A549 (cell line): ENCODE results near the gene SLC24A4. TPM values are rescaled to one million over a fixed set of nuclear protein-coding genes. Genes with fewer than 3 reads are reported as not detected.

Experiments used
- ATAC-seq, 2 experiments: fragments of 200-7000 bp in 1 of 2; fragments of >200 bp in 1 of 2; cut with Nextera tagmentation in 1 of 2; cut with Tn5 transposase in 1 of 2; 3 replicates each; pipeline versions ENCODE4 v1.8.0 to v1.9.1; 2018 to 2020; ENCODE audit warnings: mild to moderate bottlenecking in 1 of 2, moderate library complexity in 1 of 2
- CTCF ChIA-PET: fragments of 300-600 bp; sonication (Branson Sonifier 250); formaldehyde crosslinking; extraction: SDS; loops from one replicate; lab custom pipeline; 2021; ENCODE audit warnings: antibody characterized with exemption, inconsistent platforms; lab: Yijun Ruan, JAX
- POLR2A ChIA-PET: fragments of 350-600 bp; formaldehyde crosslinking; extraction: SDS; loops from one replicate; lab custom pipeline; 2021; ENCODE audit warnings: antibody characterized with exemption, inconsistent platforms; lab: Yijun Ruan, JAX
- DNase-seq, 2 experiments: peaks; one replicate each; pipeline versions ENCODE4 v3.0.0 to v3.0.0-alpha.2; 2011 to 2016; ENCODE audit warnings: low read depth in 1 of 2, low spot score in 1 of 2
- FAIRE-seq: peaks from 2 replicates; lab custom pipeline; 2011; peaks lifted over from hg19 to GRCh38; lab: Jason Lieb, UNC
- H3K27ac ChIP-seq, 2 experiments: fragments of >200 bp; sonication (Bioruptor Twin); formaldehyde crosslinking; 3 replicates each; pipeline ENCODE4 v1.5.1; 2016 to 2017
- H3K4me1 ChIP-seq: fragments of >200 bp; sonication (Bioruptor Twin); formaldehyde crosslinking; 3 replicates; pipeline ENCODE4 v1.6.1; 2016
- H3K4me2 ChIP-seq: fragments of >200 bp; sonication (Bioruptor Twin); formaldehyde crosslinking; 3 replicates; pipeline ENCODE4 v1.6.1; 2016
- H3K4me3 ChIP-seq: fragments of >200 bp; sonication (Bioruptor Twin); formaldehyde crosslinking; 3 replicates; pipeline ENCODE4 v1.5.1; 2016
- H3K9me3 ChIP-seq: fragments of >200 bp; sonication (Bioruptor Twin); formaldehyde crosslinking; 3 replicates; pipeline ENCODE4 v1.6.1; 2016
- CBX8 ChIP-seq: fragments of 200-600 bp; sonication (generic); IDR thresholded peaks from 2 replicates; pipeline ENCODE4 v1.6.1; 2016
- CEBPB ChIP-seq, 2 experiments: fragments of >200 bp in 1 of 2; sonication (Bioruptor Twin) in 1 of 2; formaldehyde crosslinking in 1 of 2; IDR thresholded peaks; 2 replicates each; pipeline ENCODE4 v1.6.1; 2012 to 2016
- CTCF ChIP-seq: fragments of >200 bp; sonication (Bioruptor Twin); formaldehyde crosslinking; IDR thresholded peaks from 3 replicates; pipeline ENCODE4 v1.5.1; 2016
- EHF ChIP-seq: fragments of 250-450 bp; sonication (Bioruptor Pico); IDR thresholded peaks from 2 replicates; pipeline ENCODE4 v1.5.0; 2020; ENCODE audit warnings: mild to moderate bottlenecking
- EHMT2 ChIP-seq: fragments of 200-600 bp; sonication (generic); IDR thresholded peaks from 2 replicates; pipeline ENCODE4 v1.6.1; 2016; ENCODE audit warnings: antibody characterized with exemption, low read depth, mild to moderate bottlenecking, moderate library complexity
- ELK1 ChIP-seq: fragments of 150-350 bp; IDR thresholded peaks from 2 replicates; pipeline ENCODE4 v1.6.1; 2014; ENCODE audit warnings: low read depth, mild to moderate bottlenecking, low read length
- FOSL2 ChIP-seq, 2 experiments: fragments of 450-650 bp in 1 of 2; fragments of >200 bp in 1 of 2; sonication (Bioruptor Twin) in 1 of 2; formaldehyde crosslinking; IDR thresholded peaks; 2 replicates each; pipeline versions ENCODE4 v1.5.0 to v1.6.1; 2016 to 2020; ENCODE audit warnings: mild to moderate bottlenecking in 1 of 2, moderate library complexity in 1 of 2
- FOXS1 ChIP-seq: fragments of 250-450 bp; sonication (Bioruptor Pico); IDR thresholded peaks from 2 replicates; pipeline ENCODE4 v1.5.0; 2020; ENCODE audit warnings: mild to moderate bottlenecking, moderate library complexity
- HES2 ChIP-seq: fragments of >200 bp; sonication (Bioruptor Twin); formaldehyde crosslinking; IDR thresholded peaks from 2 replicates; pipeline ENCODE4 v1.6.1; 2016
- HEYL ChIP-seq: fragments of 250-450 bp; sonication (Bioruptor Pico); IDR thresholded peaks from 2 replicates; pipeline ENCODE4 v1.8.0; 2021; ENCODE audit warnings: mild to moderate bottlenecking, moderate library complexity
- HOXB13 ChIP-seq: fragments of 250-450 bp; sonication (Bioruptor Pico); IDR thresholded peaks from 2 replicates; pipeline ENCODE4 v1.5.0; 2020; ENCODE audit warnings: low read depth, mild to moderate bottlenecking, moderate library complexity
- JUN ChIP-seq, 2 experiments: fragments of >200 bp; sonication (Bioruptor Twin); formaldehyde crosslinking; IDR thresholded peaks; 2 replicates in 1 of 2; 3 replicates in 1 of 2; pipeline ENCODE4 v1.6.1; 2016 to 2017
- KDM1A ChIP-seq: fragments of 200-600 bp; sonication (generic); IDR thresholded peaks from 2 replicates; pipeline ENCODE4 v1.6.1; 2016; ENCODE audit warnings: low read depth, mild to moderate bottlenecking
- MYC ChIP-seq: IDR thresholded peaks from 2 replicates; pipeline ENCODE4 v1.6.1; 2012; ENCODE audit warnings: mild to moderate bottlenecking, inconsistent platforms, low read length, improper control_type of control experiment, borderline replicate concordance
- PBX3 ChIP-seq: IDR thresholded peaks from 2 replicates; pipeline ENCODE4 v1.6.1; 2012
- POLR2AphosphoS2 ChIP-seq: conservative IDR thresholded peaks from 2 replicates; pipeline ENCODE4 v1.6.1; 2012; ENCODE audit warnings: low read length, improper control_type of control experiment, inconsistent platforms
- RAD21 ChIP-seq, 2 experiments: fragments of >200 bp in 1 of 2; sonication (Bioruptor Twin) in 1 of 2; formaldehyde crosslinking in 1 of 2; IDR thresholded peaks in 1 of 2; conservative IDR thresholded peaks in 1 of 2; 2 replicates in 1 of 2; 3 replicates in 1 of 2; pipeline ENCODE4 v1.6.1; 2012 to 2018; ENCODE audit warnings: inconsistent platforms in 1 of 2
- RCOR1 ChIP-seq: fragments of 150-350 bp; IDR thresholded peaks from 2 replicates; pipeline ENCODE4 v1.6.1; 2014; ENCODE audit warnings: antibody characterized with exemption, low read length, low read depth
- TFCP2L1 ChIP-seq: fragments of 250-450 bp; sonication (Bioruptor Pico); IDR thresholded peaks from 2 replicates; pipeline ENCODE4 v1.5.0; 2021; ENCODE audit warnings: mild to moderate bottlenecking
- ZC3H11A ChIP-seq: fragments of 450-650 bp; IDR thresholded peaks from 2 replicates; pipeline ENCODE4 v1.6.1; 2014; ENCODE audit warnings: antibody characterized with exemption, mild to moderate bottlenecking
- ZFP36 ChIP-seq: fragments of 450-650 bp; IDR thresholded peaks from 2 replicates; pipeline ENCODE4 v1.6.1; 2014; ENCODE audit warnings: borderline replicate concordance; ENCODE audit not compliant: partially characterized antibody
- ZNF302 ChIP-seq: fragments of 250-450 bp; sonication (Bioruptor Pico); IDR thresholded peaks from 2 replicates; pipeline ENCODE4 v1.9.0; 2021; ENCODE audit warnings: inconsistent platforms, mild to moderate bottlenecking, moderate library complexity
- WGBS: methylation state at CpG from one replicate; pipeline ENCODE4 v1.1.6; 2017; ENCODE audit errors: missing lambda C conversion rate; 5-methylcytosine and 5-hydroxymethylcytosine counted together
- polyA plus RNA-seq, 4 experiments: library from polyadenylated mRNA; depleted of rRNA in 3 of 4; stranded (reverse); fragments of >200 nt; fragmentation: RNase III in 1 of 4; extraction: RNeasy Plus Mini Kit Qiagen cat#74134 plus additional on column Dnase treatment in 1 of 4; gene quantifications; 2 replicates in 3 of 4; 3 replicates in 1 of 4; pipeline ENCODE4 v1.2.3, GENCODE V29; 2011 to 2017
- TF ChIP-seq, protein P1 (sequence below): fragments of 250-450 bp; sonication (Bioruptor Pico); IDR thresholded peaks from 2 replicates; pipeline ENCODE4 v1.5.0; 2021; ENCODE audit warnings: mild to moderate bottlenecking, moderate library complexity, borderline replicate concordance
- TF ChIP-seq, protein P2 (sequence below): fragments of >200 bp; sonication (Bioruptor Twin); formaldehyde crosslinking; IDR thresholded peaks from 3 replicates; pipeline ENCODE4 v1.6.1; 2016
- TF ChIP-seq, protein P3 (sequence below): fragments of 250-450 bp; sonication (Bioruptor Pico); IDR thresholded peaks from 2 replicates; pipeline ENCODE4 v1.5.0; 2020; ENCODE audit warnings: low read depth, mild to moderate bottlenecking, moderate library complexity

The SLC24A4 gene
- polyA plus RNA-seq, 2 of the 4 experiments (the other 2 are of a cell fraction) = 0.05 to 0.19 TPM

DNA sequence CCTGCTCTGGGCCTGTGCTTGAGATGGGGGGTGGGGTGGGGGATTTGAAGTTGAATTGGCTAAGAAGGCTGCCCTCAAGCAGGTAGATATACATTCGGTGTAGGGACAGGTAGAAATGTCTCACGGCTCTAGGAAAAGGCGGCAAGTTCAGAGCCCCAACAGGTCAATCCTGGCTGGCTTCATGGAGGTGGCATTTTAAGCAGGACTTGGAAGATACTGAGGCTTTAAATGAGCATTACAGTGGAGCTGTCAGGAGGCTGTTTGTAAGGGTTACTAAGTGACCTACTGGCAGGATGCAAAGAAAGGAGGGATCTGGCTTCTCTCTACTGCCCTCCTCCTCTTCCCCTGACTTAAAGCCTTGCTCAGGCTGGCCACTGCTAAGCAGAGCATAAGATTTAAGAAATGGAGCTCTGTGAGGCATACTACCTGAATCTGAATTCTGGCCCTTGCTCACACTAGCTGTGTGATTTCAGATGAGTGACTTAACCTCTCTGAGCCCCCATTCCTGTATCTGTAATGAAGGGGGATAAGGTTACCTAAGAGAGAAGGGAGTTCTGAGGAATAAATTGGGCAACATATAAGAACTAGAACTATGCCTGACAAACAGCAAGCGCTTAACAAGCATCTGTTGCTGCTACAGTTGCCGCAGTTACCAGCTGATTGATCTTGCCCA is 61.6 kb downstream of the SLC24A4 start:
- no peak for DNase-seq
- no peaks in the 10 kb centered on the region for H3K4me1 ChIP-seq
- H3K9me3 ChIP-seq = no peaks in the 10 kb centered on the region
- H3K4me2 ChIP-seq = no peak overlapping the region
- no peak for ATAC-seq
- TF ChIP-seq, protein P1, sequence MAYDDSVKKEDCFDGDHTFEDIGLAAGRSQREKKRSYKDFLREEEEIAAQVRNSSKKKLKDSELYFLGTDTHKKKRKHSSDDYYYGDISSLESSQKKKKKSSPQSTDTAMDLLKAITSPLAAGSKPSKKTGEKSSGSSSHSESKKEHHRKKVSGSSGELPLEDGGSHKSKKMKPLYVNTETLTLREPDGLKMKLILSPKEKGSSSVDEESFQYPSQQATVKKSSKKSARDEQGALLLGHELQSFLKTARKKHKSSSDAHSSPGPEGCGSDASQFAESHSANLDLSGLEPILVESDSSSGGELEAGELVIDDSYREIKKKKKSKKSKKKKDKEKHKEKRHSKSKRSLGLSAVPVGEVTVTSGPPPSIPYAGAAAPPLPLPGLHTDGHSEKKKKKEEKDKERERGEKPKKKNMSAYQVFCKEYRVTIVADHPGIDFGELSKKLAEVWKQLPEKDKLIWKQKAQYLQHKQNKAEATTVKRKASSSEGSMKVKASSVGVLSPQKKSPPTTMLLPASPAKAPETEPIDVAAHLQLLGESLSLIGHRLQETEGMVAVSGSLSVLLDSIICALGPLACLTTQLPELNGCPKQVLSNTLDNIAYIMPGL = no peak
- TF ChIP-seq ZFP36 = peak; percentile 78
- TF ChIP-seq, all 56 proteins: peak for 1
- ChIA-PET POLR2A (no interaction called here), CTCF (interaction anchor here (1.1 to 2.0 kb wide), 3 partner anchors 11 to 61 kb away, joined by 3 to 8 read pairs (median 3); no protein-coding TSS in a partner anchor)
- Histone ChIP-seq H3K4me3 (no peak overlapping the region), H3K27ac (no peak overlapping the region)
- WGBS = 79% methylated on average over 5 of the region's 5 CpGs
- no peak for FAIRE-seq

DNA sequence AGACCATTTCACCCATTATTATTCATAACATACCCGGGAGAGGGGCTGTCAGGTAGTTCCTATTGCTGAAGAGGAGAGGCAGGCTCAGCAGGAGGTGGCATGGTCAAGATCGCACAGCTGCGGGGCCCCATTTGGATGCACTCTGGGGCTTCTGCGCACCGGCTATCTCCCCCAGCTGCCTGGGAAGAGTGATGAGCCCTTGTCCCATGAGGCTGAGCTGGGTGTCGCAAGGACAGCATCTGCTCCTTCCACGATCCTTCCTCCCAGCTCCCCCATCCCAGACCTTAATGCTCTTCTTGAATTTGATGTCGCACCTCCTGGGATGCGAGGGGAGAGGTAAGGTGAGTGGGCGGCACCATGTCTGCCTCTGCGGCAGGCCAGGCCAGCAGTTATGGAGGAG is 62.6 kb downstream of the SLC24A4 start:
- H3K9me3 ChIP-seq = no peaks in the 10 kb centered on the region
- ATAC-seq (no peak), FAIRE-seq (no peak), DNase-seq (no peak)
- H3K27ac ChIP-seq = no peak overlapping the region
- 62% methylated on average over 11 of the region's 11 CpGs for WGBS
- ChIA-PET POLR2A (no interaction called here), CTCF (interaction anchor here (0.7 to 1.1 kb wide), 2 partner anchors 11 to 201 kb away, joined by 3 read pairs; no protein-coding TSS in a partner anchor)
- TF ChIP-seq RAD21 (conservative IDR thresholded peaks at IDR 0.05 in 1 of 2, IDR thresholded peaks at IDR 0.05 in 1 of 2) (no peak), MYC (no peak), PBX3 (no peak), EHMT2 (no peak), CTCF (no peak)
- no peak overlapping the region for H3K4me2 ChIP-seq
- no peaks in the 10 kb centered on the region for H3K4me1 ChIP-seq
- no peak overlapping the region for H3K4me3 ChIP-seq

DNA sequence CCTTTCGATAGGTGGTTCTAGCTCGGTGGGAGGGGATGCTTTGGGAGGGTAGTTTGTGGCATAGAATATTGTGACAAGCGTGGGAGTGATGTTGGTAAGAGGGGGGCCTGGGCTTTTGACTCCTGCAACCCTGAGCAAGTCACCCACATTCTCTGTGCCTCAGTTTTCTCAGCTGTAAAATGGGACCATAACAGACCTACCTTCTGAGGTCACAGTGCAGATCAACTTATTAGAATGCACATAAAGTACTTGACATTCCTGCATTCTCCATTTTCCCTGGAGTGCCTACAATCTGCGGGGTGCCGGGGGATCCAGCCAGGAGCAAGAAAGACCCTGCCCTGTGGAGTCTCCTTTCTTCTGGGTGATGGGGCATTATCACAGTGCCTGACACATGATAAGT is 63.2 kb downstream of the SLC24A4 start:
- Histone ChIP-seq H3K4me3 (no peak overlapping the region), H3K27ac (no peak overlapping the region), H3K4me1 (no peaks in the 10 kb centered on the region), H3K9me3 (no peaks in the 10 kb centered on the region), H3K4me2 (no peak overlapping the region)
- DNase-seq = no peak
- WGBS = 66% methylated on average over 5 of the region's 5 CpGs
- FAIRE-seq = no peak
- ATAC-seq = no peak
- ChIA-PET CTCF (no interaction called here), POLR2A (no interaction called here)
- TF ChIP-seq FOSL2 (IDR thresholded peaks at IDR 0.05) (no peak), FOSL2 (CRISPR knock-in tag; IDR thresholded peaks at IDR 0.05) (no peak), ELK1 (no peak), KDM1A (no peak), POLR2AphosphoS2 (no peak), ZFP36 (no peak), JUN (IDR thresholded peaks at IDR 0.05) (no peak), RCOR1 (no peak), HOXB13 (no peak), TFCP2L1 (CRISPR knock-in tag) (no peak), HEYL (no peak), CBX8 (no peak), EHF (CRISPR knock-in tag) (no peak), ZC3H11A (no peak), FOXS1 (no peak), CEBPB (IDR thresholded peaks at IDR 0.05) (no peak), ZNF302 (CRISPR knock-in tag) (no peak), HES2 (no peak)
- TF ChIP-seq, protein P2, sequence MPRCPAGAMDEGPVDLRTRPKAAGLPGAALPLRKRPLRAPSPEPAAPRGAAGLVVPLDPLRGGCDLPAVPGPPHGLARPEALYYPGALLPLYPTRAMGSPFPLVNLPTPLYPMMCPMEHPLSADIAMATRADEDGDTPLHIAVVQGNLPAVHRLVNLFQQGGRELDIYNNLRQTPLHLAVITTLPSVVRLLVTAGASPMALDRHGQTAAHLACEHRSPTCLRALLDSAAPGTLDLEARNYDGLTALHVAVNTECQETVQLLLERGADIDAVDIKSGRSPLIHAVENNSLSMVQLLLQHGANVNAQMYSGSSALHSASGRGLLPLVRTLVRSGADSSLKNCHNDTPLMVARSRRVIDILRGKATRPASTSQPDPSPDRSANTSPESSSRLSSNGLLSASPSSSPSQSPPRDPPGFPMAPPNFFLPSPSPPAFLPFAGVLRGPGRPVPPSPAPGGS = no peak
- TF ChIP-seq, protein P3, sequence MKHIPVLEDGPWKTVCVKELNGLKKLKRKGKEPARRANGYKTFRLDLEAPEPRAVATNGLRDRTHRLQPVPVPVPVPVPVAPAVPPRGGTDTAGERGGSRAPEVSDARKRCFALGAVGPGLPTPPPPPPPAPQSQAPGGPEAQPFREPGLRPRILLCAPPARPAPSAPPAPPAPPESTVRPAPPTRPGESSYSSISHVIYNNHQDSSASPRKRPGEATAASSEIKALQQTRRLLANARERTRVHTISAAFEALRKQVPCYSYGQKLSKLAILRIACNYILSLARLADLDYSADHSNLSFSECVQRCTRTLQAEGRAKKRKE = no peak
